ENCODE data around the gene TMEM250. TPM values are rescaled to one million over a fixed set of nuclear protein-coding genes. Genes with fewer than 3 reads are reported as not detected.

The TMEM250 gene
- total RNA-seq, 1 donor from 2014 or later: 37.4 TPM

GRCh38 chr9:136117916-136118319, 757 bp downstream of the TMEM250 start:
- Mint-ChIP-seq H3K4me1 (no peaks in the 10 kb centered on the region), H3K36me3 (ENCODE audit: low read depth) (no peaks in the 10 kb centered on the region), H3K4me3 (peak overlapping the region; percentile 88), H3K9me3 (no peaks in the 10 kb centered on the region), H3K27ac (ENCODE audit: unreplicated experiment) (no peak overlapping the region), H3K27me3 (ENCODE audit: low read depth) (no peaks in the 10 kb centered on the region)
- no peak for TF ChIP-seq CTCF (conservative IDR thresholded peaks at IDR 0.05)
- no peak for DNase-seq (ENCODE audit: low read depth, low spot score)

GRCh38 chr9:136117291-136117915, 1.3 kb downstream of the TMEM250 start:
- no peak for DNase-seq (ENCODE audit: low read depth, low spot score)
- no peak for TF ChIP-seq CTCF (conservative IDR thresholded peaks at IDR 0.05)
- no peak overlapping the region for H3K27ac Mint-ChIP-seq (ENCODE audit: unreplicated experiment)
- H3K27me3 Mint-ChIP-seq (ENCODE audit: low read depth): no peaks in the 10 kb centered on the region
- peak overlapping the region; percentile 88 for H3K4me3 Mint-ChIP-seq
- no peaks in the 10 kb centered on the region for H3K4me1 Mint-ChIP-seq
- no peaks in the 10 kb centered on the region for H3K36me3 Mint-ChIP-seq (ENCODE audit: low read depth)
- H3K9me3 Mint-ChIP-seq: no peaks in the 10 kb centered on the region

- peaks cover under 1% of the 10 kb centered on the region for H3K27me3 Mint-ChIP-seq (ENCODE audit: low read depth)
- H3K4me1 Mint-ChIP-seq: no peaks in the 10 kb centered on the region
- no peaks in the 10 kb centered on the region for H3K36me3 Mint-ChIP-seq (ENCODE audit: low read depth)
- no peak overlapping the region for H3K27ac Mint-ChIP-seq (ENCODE audit: unreplicated experiment)
- DNase-seq (ENCODE audit: low read depth, low spot score): no peak
- no peaks in the 10 kb centered on the region for H3K9me3 Mint-ChIP-seq
- TF ChIP-seq CTCF (conservative IDR thresholded peaks at IDR 0.05): no peak
- peak overlapping the region; percentile 70 for H3K4me3 Mint-ChIP-seq
Measured at GRCh38 chr9:136116360-136117098, 2.1 kb downstream of the TMEM250 start.

- Mint-ChIP-seq H3K36me3 (ENCODE audit: low read depth) (no peaks in the 10 kb centered on the region), H3K9me3 (no peaks in the 10 kb centered on the region), H3K27me3 (ENCODE audit: low read depth) (peaks cover 3% of the 10 kb centered on the region), H3K27ac (ENCODE audit: unreplicated experiment) (no peak overlapping the region), H3K4me1 (no peaks in the 10 kb centered on the region), H3K4me3 (peak overlapping the region; percentile 62)
- TF ChIP-seq CTCF (conservative IDR thresholded peaks at IDR 0.05): no peak
- DNase-seq (ENCODE audit: low read depth, low spot score): no peak
Measured at GRCh38 chr9:136115641-136116359, 2.9 kb downstream of the TMEM250 start.

GRCh38 chr9:136115206-136115605, 3.5 kb downstream of the TMEM250 start:
- no peak for TF ChIP-seq CTCF (conservative IDR thresholded peaks at IDR 0.05)
- no peaks in the 10 kb centered on the region for H3K9me3 Mint-ChIP-seq
- peaks cover 7% of the 10 kb centered on the region for H3K27me3 Mint-ChIP-seq (ENCODE audit: low read depth)
- peak overlapping the region; percentile 62 for H3K4me3 Mint-ChIP-seq
- H3K36me3 Mint-ChIP-seq (ENCODE audit: low read depth): no peaks in the 10 kb centered on the region
- no peak for DNase-seq (ENCODE audit: low read depth, low spot score)
- H3K4me1 Mint-ChIP-seq: peaks cover 3% of the 10 kb centered on the region
- H3K27ac Mint-ChIP-seq (ENCODE audit: unreplicated experiment): no peak overlapping the region
